Aorta (tissue), 5 donors: Measurements from ENCODE around the gene GAL3ST3. TPM values are rescaled to one million over a fixed set of nuclear protein-coding genes. Genes with fewer than 3 reads are reported as not detected.
A peak's percentile ranks its signal among the peaks of the same experiment; 100 is the strongest.

Source experiments
- ATAC-seq: fragments of 200-7000 bp; cut with Tn5 transposase; one replicate; pipeline ENCODE4 v1.9.1; 2022; ENCODE audit warnings: moderate library complexity; ENCODE audit not compliant: low FRiP score
- DNase-seq, 2 donors: peaks; one replicate each; pipeline ENCODE4 v3.0.0-alpha.2; 2020
- H3K27ac ChIP-seq, 2 donors: one replicate each; pipeline ENCODE4 v1.5.1; 2013; ENCODE audit warnings: low read length in 2 of 2, mild to moderate bottlenecking in 2 of 2, moderate library complexity in 2 of 2, control low read depth in 1 of 2, inconsistent platforms in 1 of 2, low read depth in 1 of 2
- H3K27me3 ChIP-seq, 2 donors: one replicate each; pipeline ENCODE4 v1.6.1; 2013; ENCODE audit warnings: control low read depth in 1 of 2, low read length in 1 of 2, mild to moderate bottlenecking in 1 of 2, moderate library complexity in 1 of 2; ENCODE audit not compliant: insufficient read depth in 2 of 2, control insufficient read depth in 1 of 2
- H3K36me3 ChIP-seq, 2 donors: one replicate each; pipeline ENCODE4 v1.6.1; 2013; ENCODE audit warnings: control low read depth in 1 of 2, low read length in 1 of 2, mild to moderate bottlenecking in 1 of 2; ENCODE audit not compliant: insufficient read depth in 2 of 2, control insufficient read depth in 1 of 2
- H3K4me1 ChIP-seq, 2 donors: one replicate each; pipeline ENCODE4 v1.6.1; 2013; ENCODE audit warnings: low read length in 2 of 2, control low read depth in 1 of 2, mild to moderate bottlenecking in 1 of 2, moderate library complexity in 1 of 2; ENCODE audit not compliant: insufficient read depth in 2 of 2, control insufficient read depth in 1 of 2
- H3K4me3 ChIP-seq, 2 donors: one replicate each; pipeline ENCODE4 v1.5.1; 2013; ENCODE audit warnings: low read length in 2 of 2, control low read depth in 1 of 2, mild to moderate bottlenecking in 1 of 2
- H3K9me3 ChIP-seq: one replicate; pipeline ENCODE4 v1.6.1; 2013; ENCODE audit warnings: mild to moderate bottlenecking, low read length; ENCODE audit not compliant: control insufficient read depth
- WGBS, 2 donors: extraction: QIAGEN DNeasy Blood & Tissue Kit; methylation state at CpG; one replicate each; pipeline ENCODE4 v1.1.7; 2013; 5-methylcytosine and 5-hydroxymethylcytosine counted together
- intact Hi-C, 2 donors: fragments of 100-400 bp; cut with DNase I; formaldehyde crosslinking; loops; one replicate each; pipeline versions ENCODE4 v1.14.2 to v1.15.0; 2022
- polyA plus RNA-seq, 2 donors: library from polyadenylated mRNA; stranded (reverse); fragments of 200-250 nt; gene quantifications; one replicate each; pipeline ENCODE4 v1.2.3, GENCODE V29; 2013
- total RNA-seq, 2 donors: library from RNA; stranded (reverse); fragmentation: NEBNext Ultra II Directional; extraction: Animal tissue kit (Norgen Biotek cat#: 25700); gene quantifications; one replicate each; pipeline ENCODE4 v1.2.1, GENCODE V29; 2021
- donor health status: healthy with polysubstance abuse.
- donor health status: Bipolar disorder and iron deficiency.
- donor health status: DM: no; HTN: no; CAD: no.
- donor health status: DM: no; HTN: no; CAD: no.
- donor health status: DM: yes; HTN: yes; CAD: no.

The GAL3ST3 gene
- total and polyA plus RNA-seq, 4 donors, result not detected

DNA sequence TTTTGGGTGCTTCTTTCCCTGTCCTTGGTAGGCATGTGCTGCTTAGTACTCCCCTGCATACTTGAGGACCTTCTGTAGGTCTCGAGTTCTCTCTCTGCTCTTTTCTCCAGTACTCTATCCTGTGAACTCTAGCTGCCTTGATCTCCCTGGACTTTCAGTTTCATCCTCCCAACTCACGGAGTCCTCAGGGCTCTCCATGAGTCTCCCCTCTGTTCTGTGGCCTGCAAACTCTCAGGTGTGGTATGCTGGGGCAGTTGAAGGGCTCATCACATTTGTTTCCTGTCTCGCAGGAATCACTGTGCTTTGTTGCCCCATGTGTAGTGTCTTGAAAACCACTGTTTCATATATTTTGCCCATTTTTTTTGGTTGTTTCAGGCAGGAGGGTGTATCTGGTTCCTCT is 17.8 kb upstream of the GAL3ST3 start:
- no peak overlapping the region for H3K27ac ChIP-seq
- intact Hi-C loops, result loop anchor here in 1 of 2 donors (5.0 kb wide), 1 partner anchor 66 kb away; no protein-coding TSS in a partner anchor
- no peak for ATAC-seq
- no peaks in the 10 kb centered on the region for H3K9me3 ChIP-seq
- H3K4me1 ChIP-seq, result no peaks in the 10 kb centered on the region
- no peak for DNase-seq
- peaks cover 5 to 12% of the 10 kb centered on the region in 2 donors for H3K36me3 ChIP-seq
- H3K4me3 ChIP-seq, result no peak overlapping the region
- WGBS, 2 donors, result 83 to 91% methylated on average over 3 of the region's 3 CpGs
- no peaks in the 10 kb centered on the region for H3K27me3 ChIP-seq

- Histone ChIP-seq H3K27ac (no peak overlapping the region), H3K27me3 (no peaks in the 10 kb centered on the region), H3K36me3 (peaks cover 10 to 25% of the 10 kb centered on the region in 2 donors), H3K9me3 (no peaks in the 10 kb centered on the region), H3K4me1 (no peaks in the 10 kb centered on the region), H3K4me3 (no peak overlapping the region)
- ATAC-seq (no peak), DNase-seq (no peak)
- WGBS, 2 donors, result 96 to 100% methylated on average over 1 of the region's 1 CpG
- intact Hi-C loops, result no loop called here
Observed at GRCh38 chr11:66064571-66064970, 15.6 kb upstream of the GAL3ST3 start.

DNA sequence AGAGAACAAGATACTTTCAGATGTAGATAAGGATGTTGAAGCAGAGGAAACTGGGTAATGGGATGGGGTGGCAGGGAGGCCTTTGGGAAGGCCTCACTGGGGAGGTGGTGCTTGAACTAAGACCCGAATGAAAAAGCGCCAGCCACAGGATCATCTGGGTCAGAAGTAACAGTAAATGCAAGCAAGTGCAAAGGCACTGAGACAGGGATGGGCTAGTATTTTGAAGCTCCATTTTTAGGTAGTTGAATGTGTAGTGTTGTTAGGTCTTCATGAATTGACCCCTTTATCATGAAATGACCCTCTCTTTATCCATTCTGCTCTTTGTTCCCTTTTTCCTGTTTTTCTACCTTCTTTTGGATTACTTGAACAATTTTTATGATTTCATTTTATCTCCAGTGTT is 14.9 kb upstream of the GAL3ST3 start:
- intact Hi-C loops, result no loop called here
- Histone ChIP-seq H3K36me3 (peaks cover 10 to 30% of the 10 kb centered on the region in 2 donors), H3K27ac (no peak overlapping the region), H3K27me3 (no peaks in the 10 kb centered on the region), H3K4me3 (no peak overlapping the region), H3K9me3 (no peaks in the 10 kb centered on the region), H3K4me1 (no peaks in the 10 kb centered on the region)
- DNase-seq (no peak), ATAC-seq (no peak)
- 92 to 98% methylated on average over 2 of the region's 2 CpGs for WGBS, 2 donors

DNA sequence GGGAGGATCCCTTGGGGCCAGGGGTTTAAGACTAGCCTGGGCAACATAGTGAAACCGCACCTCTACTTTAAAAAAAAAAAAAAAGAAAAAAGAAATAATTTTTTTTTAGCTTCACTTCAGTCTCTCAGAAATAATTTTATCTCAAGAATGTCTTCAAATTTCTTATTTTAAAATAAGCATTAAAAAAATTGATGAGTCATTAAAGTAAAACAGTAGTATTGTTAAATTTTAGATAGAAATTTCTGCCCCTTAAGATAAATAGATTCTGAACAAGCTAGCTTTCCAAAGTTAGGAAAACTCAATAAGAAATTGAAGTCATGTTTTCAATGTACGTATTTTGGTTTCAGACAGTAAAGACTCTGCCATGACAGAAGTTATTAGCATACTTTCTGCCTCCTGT is 13.4 kb upstream of the GAL3ST3 start:
- no peak overlapping the region for H3K27ac ChIP-seq
- no peak overlapping the region for H3K4me3 ChIP-seq
- no peak for DNase-seq
- no peaks in the 10 kb centered on the region for H3K9me3 ChIP-seq
- H3K36me3 ChIP-seq, result peaks cover 17 to 30% of the 10 kb centered on the region in 2 donors
- 81 to 83% methylated on average over 2 of the region's 2 CpGs for WGBS, 2 donors
- H3K27me3 ChIP-seq, result no peaks in the 10 kb centered on the region
- no peaks in the 10 kb centered on the region for H3K4me1 ChIP-seq
- no peak for ATAC-seq
- intact Hi-C loops, result no loop called here

GRCh38 chr11:66061268-66061667 is 12.3 kb upstream of the GAL3ST3 start:
- 72 to 77% methylated on average over 6 of the region's 6 CpGs for WGBS, 2 donors
- ATAC-seq (no peak), DNase-seq (no peak)
- H3K27ac ChIP-seq, result no peak overlapping the region
- H3K4me3 ChIP-seq, result no peak overlapping the region
- no peaks in the 10 kb centered on the region for H3K27me3 ChIP-seq
- peaks cover 17 to 29% of the 10 kb centered on the region in 2 donors for H3K36me3 ChIP-seq
- H3K9me3 ChIP-seq, result no peaks in the 10 kb centered on the region
- intact Hi-C loops, result no loop called here
- no peaks in the 10 kb centered on the region for H3K4me1 ChIP-seq

- no peaks in the 10 kb centered on the region for H3K27me3 ChIP-seq
- no peak overlapping the region for H3K27ac ChIP-seq
- no peaks in the 10 kb centered on the region for H3K9me3 ChIP-seq
- no peak overlapping the region for H3K4me3 ChIP-seq
- intact Hi-C loops, result no loop called here
- DNase-seq (no peak), ATAC-seq (no peak)
- H3K36me3 ChIP-seq, result peaks cover 17 to 29% of the 10 kb centered on the region in 2 donors
- 74 to 77% methylated on average over 8 of the region's 8 CpGs for WGBS, 2 donors
- no peaks in the 10 kb centered on the region for H3K4me1 ChIP-seq
Observed at GRCh38 chr11:66059966-66060680, 11.2 kb upstream of the GAL3ST3 start.

- no peak for DNase-seq
- H3K27me3 ChIP-seq, result no peaks in the 10 kb centered on the region
- ATAC-seq, result no peak
- peaks cover 0 to 4% of the 10 kb centered on the region in 2 donors for H3K4me1 ChIP-seq
- no peak overlapping the region for H3K27ac ChIP-seq
- WGBS, 2 donors, result 38 to 47% methylated on average over 7 of the region's 7 CpGs
- intact Hi-C loops, result no loop called here
- H3K9me3 ChIP-seq, result no peaks in the 10 kb centered on the region
- H3K36me3 ChIP-seq, result peaks cover 12 to 19% of the 10 kb centered on the region in 2 donors
- H3K4me3 ChIP-seq, result no peak overlapping the region
Observed at GRCh38 chr11:66056501-66056900, 7.5 kb upstream of the GAL3ST3 start.

GRCh38 chr11:66055021-66055420 is 6.1 kb upstream of the GAL3ST3 start:
- ATAC-seq, result no peak
- H3K4me1 ChIP-seq, result peaks cover 0 to 4% of the 10 kb centered on the region in 2 donors
- H3K36me3 ChIP-seq, result peaks cover 7 to 12% of the 10 kb centered on the region in 2 donors
- intact Hi-C loops, result no loop called here
- H3K27ac ChIP-seq, result no peak overlapping the region
- WGBS, 2 donors, result 92 to 94% methylated on average over 7 of the region's 7 CpGs
- no peaks in the 10 kb centered on the region for H3K27me3 ChIP-seq
- no peaks in the 10 kb centered on the region for H3K9me3 ChIP-seq
- no peak for DNase-seq
- H3K4me3 ChIP-seq, result no peak overlapping the region

DNA sequence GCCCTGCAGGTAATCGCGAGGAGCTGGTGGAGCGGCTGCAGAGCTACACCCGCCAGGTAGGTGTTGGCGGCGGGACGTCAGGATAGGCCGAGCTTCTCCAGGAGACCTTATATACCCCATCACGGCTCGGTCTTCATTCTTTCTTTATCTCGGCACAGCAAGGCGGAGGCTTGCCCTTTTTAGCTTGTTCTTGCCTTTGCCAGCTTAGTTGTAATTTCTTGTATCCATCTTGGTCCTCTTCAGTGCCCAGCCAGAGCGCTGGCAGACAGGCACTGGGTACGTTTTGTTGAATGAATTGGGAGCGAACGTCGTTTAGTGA is 3.7 kb upstream of the GAL3ST3 start:
- Histone ChIP-seq H3K4me1 (peaks cover 0 to 4% of the 10 kb centered on the region in 2 donors), H3K4me3 (peak overlapping the region; percentile 96 to 99), H3K27ac (peak overlapping the region; percentile 45 to 76), H3K36me3 (no peaks in the 10 kb centered on the region), H3K27me3 (no peaks in the 10 kb centered on the region), H3K9me3 (no peaks in the 10 kb centered on the region)
- ATAC-seq (no peak), DNase-seq (no peak)
- 0 to 1% methylated on average over 17 of the region's 17 CpGs for WGBS, 2 donors
- intact Hi-C loops, result no loop called here
